GM12878 (cell line): ENCODE data around the gene EEFSEC.

ENCODE experiments used
- ATF3 ChIP-seq: IDR thresholded peaks from 2 replicates; pipeline ENCODE4 v1.6.1; 2011; ENCODE audit warnings: low read depth, mild to moderate bottlenecking, low read length, moderate library complexity, borderline replicate concordance; ENCODE audit errors: extremely low read depth
- CTCF ChIP-seq, 3 experiments: IDR thresholded peaks in 2 of 3; conservative IDR thresholded peaks in 1 of 3; 2 replicates each; pipeline ENCODE4 v1.5.1; 2011; ENCODE audit warnings: low read depth in 3 of 3, low read length in 3 of 3, mild to moderate bottlenecking in 3 of 3, control low read depth in 2 of 3, moderate library complexity in 2 of 3, inconsistent platforms in 1 of 3, mixed read lengths in 1 of 3; ENCODE audit not compliant: control insufficient read depth in 2 of 3, insufficient read depth in 1 of 3; ENCODE audit errors: extremely low read depth in 1 of 3
- EP300 ChIP-seq, 2 experiments: fragments of 150-350 bp in 1 of 2; IDR thresholded peaks; 2 replicates each; pipeline ENCODE4 v1.6.1; 2011 to 2012; ENCODE audit warnings: low read depth in 2 of 2, low read length in 2 of 2, borderline replicate concordance in 1 of 2, improper control_type of control experiment in 1 of 2, inconsistent platforms in 1 of 2; ENCODE audit not compliant: control insufficient read depth in 1 of 2
- ETV6 ChIP-seq, 2 experiments: fragments of 450-650 bp in 1 of 2; IDR thresholded peaks in 1 of 2; conservative IDR thresholded peaks in 1 of 2; 2 replicates each; pipeline ENCODE4 v1.6.1; 2014; ENCODE audit warnings: antibody characterized with exemption in 1 of 2, borderline replicate concordance in 1 of 2, low read depth in 1 of 2, mild to moderate bottlenecking in 1 of 2, moderate library complexity in 1 of 2
- IRF4 ChIP-seq: IDR thresholded peaks from 2 replicates; pipeline ENCODE4 v1.6.1; 2011; ENCODE audit warnings: low read depth, low read length
- JUNB ChIP-seq: IDR thresholded peaks from 2 replicates; pipeline ENCODE4 v1.6.1; 2016; ENCODE audit warnings: antibody characterized with exemption, mild to moderate bottlenecking
- NRF1 ChIP-seq: conservative IDR thresholded peaks from 2 replicates; pipeline ENCODE4 v1.6.1; 2011; ENCODE audit warnings: mild to moderate bottlenecking, low read depth, low read length, improper control_type of control experiment
- PKNOX1 ChIP-seq: fragments of 450-650 bp; IDR thresholded peaks from 2 replicates; pipeline ENCODE4 v1.6.1; 2016; ENCODE audit warnings: mild to moderate bottlenecking
- PML ChIP-seq: IDR thresholded peaks from 2 replicates; pipeline ENCODE4 v1.6.1; 2012; ENCODE audit warnings: low read length, inconsistent platforms
- REST ChIP-seq: IDR thresholded peaks from 2 replicates; pipeline ENCODE4 v1.6.1; 2012; ENCODE audit warnings: mild to moderate bottlenecking, low read depth, low read length
- SMC3 ChIP-seq: IDR thresholded peaks from 2 replicates; pipeline ENCODE4 v1.6.1; 2011; ENCODE audit warnings: low read length, improper control_type of control experiment, borderline replicate concordance
- STAT1 ChIP-seq: fragments of 450-650 bp; conservative IDR thresholded peaks from 2 replicates; pipeline ENCODE4 v1.6.1; 2014; ENCODE audit warnings: antibody characterized with exemption, mild to moderate bottlenecking
- ZBTB33 ChIP-seq: fragments of 450-650 bp; IDR thresholded peaks from 2 replicates; pipeline ENCODE4 v1.6.1; 2017; ENCODE audit warnings: mild to moderate bottlenecking

- TF ChIP-seq CTCF (IDR thresholded peaks at IDR 0.05 in 2 of 3, conservative IDR thresholded peaks at IDR 0.05 in 1 of 3; ENCODE audit: control insufficient read depth in 2 of 3, extremely low read depth in 1 of 3, insufficient read depth in 1 of 3, low read depth in 3 of 3, low read length in 3 of 3): no peak
- no peak for TF ChIP-seq NRF1
- no peak for TF ChIP-seq STAT1
- no peak for TF ChIP-seq PML
- TF ChIP-seq EP300 (IDR thresholded peaks at IDR 0.05; ENCODE audit: borderline replicate concordance in 1 of 2, control insufficient read depth in 1 of 2, low read depth in 2 of 2, low read length in 2 of 2): no peak
- TF ChIP-seq SMC3: no peak
- TF ChIP-seq ZBTB33: no peak
- TF ChIP-seq IRF4: no peak
- no peak for TF ChIP-seq ETV6 (conservative IDR thresholded peaks at IDR 0.05 in 1 of 2, IDR thresholded peaks at IDR 0.05 in 1 of 2; ENCODE audit: borderline replicate concordance in 1 of 2, low read depth in 1 of 2)
- TF ChIP-seq ATF3: no peak
- TF ChIP-seq JUNB: no peak
- TF ChIP-seq PKNOX1: no peak
- TF ChIP-seq REST: no peak
Measured at GRCh38 chr3:128253150-128253549, 99.9 kb downstream of the EEFSEC start.
